ENCODE measurements around the gene CASS4. TPM values are rescaled to one million over a fixed set of nuclear protein-coding genes. Genes with fewer than 3 reads are reported as not detected.

CASS4 gene
- total and polyA plus RNA-seq, 2 donors (not counting 3 experiments of a cell fraction or from before 2014, with no cell fraction given), result not detected

DNA sequence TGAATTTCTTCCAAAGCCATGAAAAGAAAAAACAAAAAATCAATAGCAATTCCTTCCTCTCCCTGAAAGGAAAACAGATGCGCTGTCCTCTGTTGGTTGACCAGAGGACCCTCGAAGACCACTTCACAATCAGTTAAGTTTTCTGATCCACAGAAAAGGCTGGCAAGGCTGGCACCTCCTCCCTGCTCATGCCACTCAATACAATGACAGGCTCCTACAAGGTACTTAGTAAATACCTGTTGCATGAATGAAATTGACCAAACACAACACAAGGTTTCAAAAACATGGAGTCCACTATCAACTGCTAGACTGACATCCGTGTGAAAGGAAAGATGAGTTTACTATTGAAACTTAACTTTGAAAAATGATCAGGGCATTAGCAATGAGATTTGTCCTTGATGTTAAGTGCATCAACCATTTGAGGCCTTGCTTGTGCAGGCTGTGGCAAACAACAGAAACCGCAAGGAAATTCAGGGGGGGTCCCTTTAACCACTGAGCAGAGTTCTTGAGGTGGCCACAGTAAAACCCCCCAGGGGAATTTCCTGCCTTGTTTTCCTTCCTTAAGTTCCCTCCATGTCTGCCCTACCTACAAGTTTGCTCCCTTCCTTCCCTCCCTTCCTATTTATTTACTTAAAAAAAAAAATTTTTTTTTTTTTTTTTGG lies 28.4 kb downstream of the CASS4 start:
- Histone ChIP-seq H3K4me1 (ENCODE audit: control insufficient read depth, extremely low read depth, insufficient read depth, low read length) (no peaks in the 10 kb centered on the region), H4K20me1 (replicated peaks; ENCODE audit: control insufficient read depth, extremely low read depth, insufficient read depth, low read length) (no peaks in the 10 kb centered on the region), H3K9me3 (replicated peaks; ENCODE audit: control insufficient read depth, insufficient read depth, low read length) (no peaks in the 10 kb centered on the region), H3K27ac (ENCODE audit: insufficient read depth, low read depth, low read length) (no peak overlapping the region), H3K27me3 (ENCODE audit: control insufficient read depth in 2 of 2, insufficient read depth in 2 of 2, low read length in 2 of 2) (peaks cover 4 to 14% of the 10 kb centered on the region in 2 experiments), H3K9me1 (replicated peaks; ENCODE audit: control insufficient read depth, extremely low read depth, insufficient read depth, low read length) (no peaks in the 10 kb centered on the region), H3K4me2 (ENCODE audit: insufficient read depth, low read length) (no peak overlapping the region), H3K9ac (replicated peaks; ENCODE audit: extremely low read depth, insufficient read depth, low read length) (no peak overlapping the region), H3K79me2 (ENCODE audit: control insufficient read depth, insufficient read depth, low read length) (no peaks in the 10 kb centered on the region), H3K36me3 (ENCODE audit: control insufficient read depth in 2 of 2, extremely low read depth in 1 of 2, insufficient read depth in 2 of 2, low read length in 2 of 2) (no peaks in the 10 kb centered on the region), H3K4me3 (replicated peaks in 1 of 3; ENCODE audit: insufficient read depth in 1 of 3, low read depth in 1 of 3, low read length in 3 of 3) (no peak overlapping the region), H2AFZ (ENCODE audit: low read depth, low read length) (no peak overlapping the region)
- TF ChIP-seq POLR2A (IDR thresholded peaks at IDR 0.05; ENCODE audit: low read depth, low read length), result no peak
- no peak for TF ChIP-seq POLR2AphosphoS5 (IDR thresholded peaks at IDR 0.05; ENCODE audit: insufficient read depth, low read depth, low read length)
- TF ChIP-seq FOS (IDR thresholded peaks at IDR 0.05; ENCODE audit: borderline replicate concordance, insufficient read depth, low read length), result no peak
- no peak for TF ChIP-seq EZH2 (IDR thresholded peaks at IDR 0.05; ENCODE audit: borderline replicate concordance, low read depth, low read length, severe bottlenecking)
- TF ChIP-seq MYC (IDR thresholded peaks at IDR 0.05; ENCODE audit: low read depth, low read length), result no peak
- TF ChIP-seq, protein P1, sequence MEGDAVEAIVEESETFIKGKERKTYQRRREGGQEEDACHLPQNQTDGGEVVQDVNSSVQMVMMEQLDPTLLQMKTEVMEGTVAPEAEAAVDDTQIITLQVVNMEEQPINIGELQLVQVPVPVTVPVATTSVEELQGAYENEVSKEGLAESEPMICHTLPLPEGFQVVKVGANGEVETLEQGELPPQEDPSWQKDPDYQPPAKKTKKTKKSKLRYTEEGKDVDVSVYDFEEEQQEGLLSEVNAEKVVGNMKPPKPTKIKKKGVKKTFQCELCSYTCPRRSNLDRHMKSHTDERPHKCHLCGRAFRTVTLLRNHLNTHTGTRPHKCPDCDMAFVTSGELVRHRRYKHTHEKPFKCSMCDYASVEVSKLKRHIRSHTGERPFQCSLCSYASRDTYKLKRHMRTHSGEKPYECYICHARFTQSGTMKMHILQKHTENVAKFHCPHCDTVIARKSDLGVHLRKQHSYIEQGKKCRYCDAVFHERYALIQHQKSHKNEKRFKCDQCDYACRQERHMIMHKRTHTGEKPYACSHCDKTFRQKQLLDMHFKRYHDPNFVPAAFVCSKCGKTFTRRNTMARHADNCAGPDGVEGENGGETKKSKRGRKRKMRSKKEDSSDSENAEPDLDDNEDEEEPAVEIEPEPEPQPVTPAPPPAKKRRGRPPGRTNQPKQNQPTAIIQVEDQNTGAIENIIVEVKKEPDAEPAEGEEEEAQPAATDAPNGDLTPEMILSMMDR (IDR thresholded peaks at IDR 0.05; ENCODE audit: extremely low read depth in 1 of 2, insufficient read depth in 1 of 2, low read depth in 1 of 2, low read length in 2 of 2), result no peak
- TF ChIP-seq GATA2 (IDR thresholded peaks at IDR 0.05; ENCODE audit: insufficient read depth, insufficient read length, low read depth, low read length), result no peak
- TF ChIP-seq, protein P2, sequence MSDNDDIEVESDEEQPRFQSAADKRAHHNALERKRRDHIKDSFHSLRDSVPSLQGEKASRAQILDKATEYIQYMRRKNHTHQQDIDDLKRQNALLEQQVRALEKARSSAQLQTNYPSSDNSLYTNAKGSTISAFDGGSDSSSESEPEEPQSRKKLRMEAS (IDR thresholded peaks at IDR 0.05; ENCODE audit: insufficient read depth, insufficient read length), result no peak
- TF ChIP-seq JUN (IDR thresholded peaks at IDR 0.05; ENCODE audit: borderline replicate concordance, insufficient read depth, insufficient read length, low read depth), result no peak
- BruUV-seq (replicated peaks), result no TSS peak
- intact Hi-C loops (cut with micrococcal nuclease), result no loop called here
- no peak for DNase-seq (ENCODE audit: low read depth, low spot score)
- FAIRE-seq, result no peak
- ChIA-PET CTCF (no interaction called here), POLR2A (no interaction called here)
- dilution Hi-C loops (cut with MboI; ENCODE audit: extremely low pct_ligation_motif_present, low sequenced_read_pairs), result no loop called here
